GM18508 (cell line): ENCODE measurements around the gene TWF2.

Experiments used
- ATAC-seq: cut with Tn5 transposase; IDR thresholded peaks from one replicate; pipeline ENCODE4 v1.9.1; 2021; ENCODE audit warnings: moderate number of reproducible peaks; ENCODE audit not compliant: insufficient read depth, unreplicated experiment

Gene TWF2

DNA sequence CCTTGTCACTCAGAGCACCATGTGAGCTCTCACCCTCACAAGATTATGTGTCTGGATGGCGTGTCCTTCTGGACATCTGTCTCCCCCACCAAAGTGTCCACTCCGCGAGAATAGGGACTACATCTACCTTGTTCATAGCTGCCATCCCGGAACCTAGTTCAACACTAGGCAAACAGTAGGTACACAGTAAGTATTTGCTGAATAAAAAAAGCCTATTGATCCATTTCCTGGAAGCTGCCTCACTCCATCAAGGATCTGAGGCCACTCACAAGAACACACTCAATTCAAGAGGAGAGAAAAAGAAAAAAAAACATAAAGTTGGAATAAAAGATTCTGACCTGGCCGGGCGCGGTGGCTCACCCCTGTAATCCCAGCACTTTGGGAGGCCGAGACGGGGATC, 52.2 kb downstream of the TWF2 start:
- no peak for ATAC-seq

DNA sequence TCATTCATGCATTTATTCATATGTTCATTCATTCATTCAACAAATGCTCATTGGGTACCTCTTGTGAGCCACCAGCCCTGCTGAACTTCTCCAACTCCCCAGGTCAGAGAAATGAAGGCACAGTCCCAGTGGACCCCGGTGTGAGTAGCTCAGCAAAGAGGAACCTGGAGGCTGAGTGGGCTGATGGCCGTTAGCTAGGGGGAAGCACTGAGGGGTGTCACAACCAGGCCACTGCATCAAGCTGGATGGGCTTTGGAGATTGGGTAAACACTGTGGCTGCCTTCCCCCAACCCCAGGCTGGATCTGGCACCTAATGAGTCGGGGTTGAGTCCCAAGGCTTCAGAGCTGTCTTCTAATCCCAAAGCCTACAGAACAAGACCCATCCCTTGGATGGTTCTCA, 53.1 kb downstream of the TWF2 start:
- no peak for ATAC-seq

GRCh38 chr3:52185311-52185710, 53.6 kb downstream of the TWF2 start:
- ATAC-seq, result no peak

GRCh38 chr3:52184690-52185089, 54.3 kb downstream of the TWF2 start:
- ATAC-seq, result no peak

DNA sequence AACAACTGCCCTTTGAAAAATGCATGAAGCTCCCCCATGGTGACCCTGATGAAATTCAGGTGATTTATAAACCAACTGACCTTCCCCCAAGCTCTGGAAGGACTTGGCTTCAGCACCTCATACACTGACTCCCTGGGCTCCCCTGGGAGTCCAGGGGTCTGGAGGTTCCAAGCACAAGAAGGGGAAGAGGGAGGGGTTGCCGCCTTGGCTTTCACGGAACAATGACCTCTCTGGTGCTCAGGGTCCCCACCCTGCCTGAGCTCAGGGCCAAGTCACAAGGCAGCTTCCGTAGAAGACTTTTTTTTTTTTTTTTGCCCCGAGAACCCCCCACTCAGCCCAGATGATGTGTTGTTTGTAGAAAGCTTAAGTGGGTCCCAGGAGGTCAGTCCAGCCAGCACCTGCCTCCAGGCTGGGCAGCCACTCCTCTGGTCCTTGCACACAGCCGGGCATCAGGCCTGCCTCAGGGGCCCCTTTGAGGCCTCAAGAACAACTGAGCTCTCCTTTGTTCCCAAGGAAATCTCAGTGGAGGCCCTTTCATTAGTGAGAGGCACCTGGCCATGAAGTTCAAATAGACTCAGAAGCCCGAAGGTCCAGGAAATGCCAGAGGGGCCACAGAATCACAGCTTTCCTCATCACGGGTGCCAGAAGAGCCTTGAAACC, 55.0 kb downstream of the TWF2 start:
- ATAC-seq, result no peak

DNA sequence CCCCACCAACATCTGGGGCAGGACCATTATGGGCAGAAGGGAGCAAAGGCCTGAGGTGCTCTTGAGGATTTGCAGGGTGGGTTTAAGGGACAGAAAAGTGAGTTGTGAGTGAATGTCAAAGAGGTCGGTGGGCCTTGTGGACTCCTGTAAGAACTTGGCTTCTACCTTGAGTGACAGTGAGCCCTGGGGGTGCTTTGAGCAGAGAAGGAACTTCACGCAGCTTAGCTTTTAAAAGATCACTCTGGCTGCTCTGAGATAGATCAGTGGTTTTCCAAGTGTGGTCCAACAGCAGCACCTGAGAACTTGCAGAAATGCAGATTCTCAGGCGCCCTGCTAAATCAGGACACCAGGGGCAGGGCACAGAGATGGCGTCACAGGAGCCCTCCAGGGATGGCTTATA, 56.3 kb downstream of the TWF2 start:
- ATAC-seq, result no peak

DNA sequence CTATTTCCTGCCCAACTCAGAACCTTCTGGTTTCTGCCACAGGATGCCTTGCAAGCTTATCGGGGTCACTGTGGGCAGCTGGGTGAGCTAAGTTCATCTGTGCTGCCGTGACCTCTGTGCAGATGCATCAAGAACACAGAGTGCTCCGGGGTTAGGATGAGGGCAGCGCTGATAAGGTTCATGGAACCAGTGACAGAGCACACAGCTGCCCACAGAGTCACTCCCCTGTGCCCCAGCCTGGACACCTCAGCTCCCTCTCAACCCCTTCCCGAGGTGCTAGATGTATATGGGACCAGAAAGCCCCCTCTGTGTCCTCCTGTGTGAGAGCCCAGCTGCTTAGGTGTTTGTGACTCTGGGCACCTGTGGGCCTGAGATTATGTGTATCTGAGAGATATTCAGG, 56.8 kb downstream of the TWF2 start:
- ATAC-seq, result no peak

DNA sequence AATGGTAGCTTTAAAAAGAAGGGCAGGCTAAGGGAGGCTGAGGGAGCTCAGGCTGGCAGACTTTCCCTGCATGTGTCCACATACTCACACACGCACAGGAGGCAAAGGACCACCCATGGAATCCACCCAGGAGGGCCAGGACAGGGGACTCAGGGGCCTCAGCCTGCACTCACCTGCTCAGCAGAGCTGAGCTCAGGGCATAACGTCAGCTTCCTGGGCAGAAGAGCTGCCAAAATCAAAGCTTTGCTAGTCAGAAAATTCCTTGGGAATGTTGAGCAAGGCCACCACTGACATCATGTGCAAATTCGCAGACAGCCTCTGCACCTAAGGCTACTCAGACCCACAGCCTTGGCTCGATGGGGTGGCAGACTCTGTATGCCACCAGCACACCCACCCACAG, 57.4 kb downstream of the TWF2 start:
- ATAC-seq, result no peak
